OCI-LY3 (cell line): ENCODE data around the gene EPC2.

Experiments
- H2AFZ ChIP-seq: fragments of 200-600, 300-600 bp; shearing (Covaris generic); 2 replicates; pipeline ENCODE4 v1.6.0; 2014; ENCODE audit warnings: antibody characterized with exemption, low read depth, low read length
- H3K27ac ChIP-seq: fragments of 200-600, 300-600 bp; sonication (generic); 2 replicates; pipeline ENCODE4 v1.5.1; 2014; ENCODE audit warnings: mild to moderate bottlenecking, low read length, moderate library complexity, mixed read lengths
- H3K27me3 ChIP-seq: fragments of 200-600, 300-600 bp; sonication (generic); 2 replicates; pipeline ENCODE4 v1.6.1; 2014; ENCODE audit warnings: low read depth, low read length, mixed read lengths
- H3K36me3 ChIP-seq: fragments of 200-600, 300-600 bp; sonication (generic); replicated peaks from 2 replicates; pipeline ENCODE3; 2014; ENCODE audit warnings: low read depth, low read length, mixed read lengths
- H3K4me1 ChIP-seq: fragments of 300-600, 200-600 bp; sonication (generic); 2 replicates; pipeline ENCODE4 v1.6.1; 2014; ENCODE audit warnings: low read length, mixed read lengths
- H3K4me2 ChIP-seq: fragments of 200-600, 300-600 bp; sonication (generic); 2 replicates; pipeline ENCODE4 v1.6.1; 2014; ENCODE audit warnings: low read length, mixed read lengths
- H3K4me3 ChIP-seq: fragments of 300-600, 200-600 bp; sonication (generic); 2 replicates; pipeline ENCODE4 v1.5.1; 2014; ENCODE audit warnings: antibody characterized with exemption, mild to moderate bottlenecking, low read length, moderate library complexity
- H3K79me2 ChIP-seq: fragments of 300-600, 200-600 bp; shearing (Covaris generic); 2 replicates; pipeline ENCODE4 v1.6.1; 2014; ENCODE audit warnings: mild to moderate bottlenecking, low read length, mixed read lengths
- H3K9ac ChIP-seq: fragments of 300-600, 200-600 bp; shearing (Covaris generic); 2 replicates; pipeline ENCODE4 v1.6.0; 2014; ENCODE audit warnings: mild to moderate bottlenecking, low read length, moderate library complexity
- H3K9me3 ChIP-seq: fragments of 200-600, 300-600 bp; shearing (Covaris generic); 2 replicates; pipeline ENCODE4 v1.6.1; 2014; ENCODE audit warnings: low read length, mixed read lengths; ENCODE audit not compliant: insufficient read depth
- H4K20me1 ChIP-seq: fragments of 200-600, 300-600 bp; sonication (generic); 2 replicates; pipeline ENCODE4 v1.6.1; 2016; ENCODE audit warnings: low read length, mixed read lengths; ENCODE audit not compliant: insufficient read depth
- CTCF ChIP-seq: fragments of 200-600, 300-600 bp; sonication (generic); IDR thresholded peaks from 2 replicates; pipeline ENCODE4 v1.5.1; 2014; ENCODE audit warnings: antibody characterized with exemption, low read length, low read depth
- EZH2phosphoT487 ChIP-seq: fragments of 200-600 bp; shearing (Covaris generic); IDR thresholded peaks from 2 replicates; pipeline ENCODE4 v1.6.1; 2018; ENCODE audit warnings: antibody characterized with exemption, mixed run types, low read depth

The EPC2 gene

DNA sequence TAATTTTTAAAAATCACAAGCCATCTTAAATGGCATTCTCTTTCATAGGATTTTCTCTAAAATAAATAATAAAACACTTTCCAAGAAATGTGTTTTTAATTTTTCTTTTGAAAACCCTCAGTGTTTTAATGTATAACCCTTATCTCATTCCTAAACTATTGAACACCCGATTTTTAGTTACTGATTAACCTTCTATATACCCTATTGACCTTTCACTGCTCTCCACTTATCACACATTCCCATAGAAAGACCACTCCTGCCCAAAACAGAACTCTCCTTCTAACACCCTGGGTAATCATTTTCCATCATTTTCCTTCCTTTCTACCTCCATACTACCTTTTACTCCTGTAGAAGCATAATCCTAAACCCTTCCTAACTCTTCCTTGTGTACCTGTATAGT is 102.4 kb downstream of the EPC2 start:
- no peaks in the 10 kb centered on the region for H3K27me3 ChIP-seq
- H3K79me2 ChIP-seq: no peaks in the 10 kb centered on the region
- no peaks in the 10 kb centered on the region for H3K36me3 ChIP-seq
- no peaks in the 10 kb centered on the region for H3K4me1 ChIP-seq
- no peak overlapping the region for H2AFZ ChIP-seq
- no peaks in the 10 kb centered on the region for H3K9me3 ChIP-seq
- H3K9ac ChIP-seq: no peak overlapping the region
- H4K20me1 ChIP-seq: no peaks in the 10 kb centered on the region
- H3K4me3 ChIP-seq: no peak overlapping the region
- TF ChIP-seq CTCF: no peak
- TF ChIP-seq EZH2phosphoT487: no peak
- no peak overlapping the region for H3K27ac ChIP-seq
- H3K4me2 ChIP-seq: no peak overlapping the region

- no peak overlapping the region for H2AFZ ChIP-seq
- H3K36me3 ChIP-seq: peaks cover 16% of the 10 kb centered on the region
- H3K4me2 ChIP-seq: no peak overlapping the region
- no peak overlapping the region for H3K9ac ChIP-seq
- H3K27me3 ChIP-seq: no peaks in the 10 kb centered on the region
- H3K9me3 ChIP-seq: no peaks in the 10 kb centered on the region
- H3K4me1 ChIP-seq: no peaks in the 10 kb centered on the region
- H3K4me3 ChIP-seq: no peak overlapping the region
- no peak for TF ChIP-seq EZH2phosphoT487
- TF ChIP-seq CTCF: no peak
- H3K27ac ChIP-seq: no peak overlapping the region
- no peaks in the 10 kb centered on the region for H3K79me2 ChIP-seq
- H4K20me1 ChIP-seq: no peaks in the 10 kb centered on the region
Observed at GRCh38 chr2:148751907-148752306, 107.4 kb downstream of the EPC2 start.

GRCh38 chr2:148752977-148753376 is 108.4 kb downstream of the EPC2 start:
- Histone ChIP-seq H3K79me2 (no peaks in the 10 kb centered on the region), H3K4me3 (no peak overlapping the region), H3K27ac (no peak overlapping the region), H3K4me2 (no peak overlapping the region), H4K20me1 (no peaks in the 10 kb centered on the region), H3K36me3 (peaks cover 16% of the 10 kb centered on the region), H3K27me3 (no peaks in the 10 kb centered on the region), H3K4me1 (no peaks in the 10 kb centered on the region), H2AFZ (no peak overlapping the region), H3K9me3 (no peaks in the 10 kb centered on the region), H3K9ac (no peak overlapping the region)
- TF ChIP-seq EZH2phosphoT487: no peak
- TF ChIP-seq CTCF: no peak

- Histone ChIP-seq H3K4me3 (no peak overlapping the region), H2AFZ (no peak overlapping the region), H3K27me3 (no peaks in the 10 kb centered on the region), H4K20me1 (no peaks in the 10 kb centered on the region), H3K79me2 (no peaks in the 10 kb centered on the region), H3K27ac (no peak overlapping the region), H3K4me1 (no peaks in the 10 kb centered on the region), H3K36me3 (peaks cover 16% of the 10 kb centered on the region), H3K9ac (no peak overlapping the region), H3K9me3 (no peaks in the 10 kb centered on the region), H3K4me2 (no peak overlapping the region)
- TF ChIP-seq CTCF: no peak
- TF ChIP-seq EZH2phosphoT487: no peak
Observed at GRCh38 chr2:148754864-148755263, 110.3 kb downstream of the EPC2 start.
